BJ (cell line): Measurements from ENCODE around the gene MAP2K1. TPM values are rescaled to one million over a fixed set of nuclear protein-coding genes. Genes with fewer than 3 reads are reported as not detected.

Experiments
- CTCF ChIA-PET: fragments of 350-600 bp; formaldehyde crosslinking; extraction: SDS; loops from one replicate; lab custom pipeline; 2021; ENCODE audit warnings: antibody characterized with exemption, inconsistent platforms; lab: Yijun Ruan, JAX
- POLR2A ChIA-PET: fragments of 300-600 bp; sonication (Branson Sonifier 250); formaldehyde crosslinking; extraction: SDS; loops from one replicate; lab custom pipeline; 2021; ENCODE audit warnings: antibody characterized with exemption; lab: Charles Lee
- DNase-seq: peaks from one replicate; pipeline ENCODE4 v3.0.0-alpha.2; 2011; ENCODE audit warnings: low read depth
- H3K27me3 ChIP-seq: 2 replicates; pipeline ENCODE4 v1.6.0; 2011; ENCODE audit warnings: low read length; ENCODE audit not compliant: control insufficient read depth, insufficient read depth
- H3K36me3 ChIP-seq: 2 replicates; pipeline ENCODE4 v1.5.1; 2011; ENCODE audit warnings: low read length; ENCODE audit not compliant: control insufficient read depth, insufficient read depth
- H3K4me3 ChIP-seq: 2 replicates; pipeline ENCODE4 v1.5.1; 2011; ENCODE audit warnings: low read depth, mild to moderate bottlenecking, control low read depth, low read length
- polyA plus RNA-seq: library from polyadenylated mRNA; depleted of rRNA; stranded (reverse); fragments of >200 nt; gene quantifications from 2 replicates; pipeline ENCODE4 v1.2.3, GENCODE V29; 2011
- TF ChIP-seq, protein P1 (sequence below): IDR thresholded peaks from 2 replicates; pipeline ENCODE4 v1.5.1; 2011; ENCODE audit warnings: low read depth, mild to moderate bottlenecking, control low read depth, inconsistent platforms, low read length, moderate library complexity; ENCODE audit not compliant: insufficient read depth

The MAP2K1 gene
- polyA plus RNA-seq, 1 experiment = 19.0 TPM

DNA sequence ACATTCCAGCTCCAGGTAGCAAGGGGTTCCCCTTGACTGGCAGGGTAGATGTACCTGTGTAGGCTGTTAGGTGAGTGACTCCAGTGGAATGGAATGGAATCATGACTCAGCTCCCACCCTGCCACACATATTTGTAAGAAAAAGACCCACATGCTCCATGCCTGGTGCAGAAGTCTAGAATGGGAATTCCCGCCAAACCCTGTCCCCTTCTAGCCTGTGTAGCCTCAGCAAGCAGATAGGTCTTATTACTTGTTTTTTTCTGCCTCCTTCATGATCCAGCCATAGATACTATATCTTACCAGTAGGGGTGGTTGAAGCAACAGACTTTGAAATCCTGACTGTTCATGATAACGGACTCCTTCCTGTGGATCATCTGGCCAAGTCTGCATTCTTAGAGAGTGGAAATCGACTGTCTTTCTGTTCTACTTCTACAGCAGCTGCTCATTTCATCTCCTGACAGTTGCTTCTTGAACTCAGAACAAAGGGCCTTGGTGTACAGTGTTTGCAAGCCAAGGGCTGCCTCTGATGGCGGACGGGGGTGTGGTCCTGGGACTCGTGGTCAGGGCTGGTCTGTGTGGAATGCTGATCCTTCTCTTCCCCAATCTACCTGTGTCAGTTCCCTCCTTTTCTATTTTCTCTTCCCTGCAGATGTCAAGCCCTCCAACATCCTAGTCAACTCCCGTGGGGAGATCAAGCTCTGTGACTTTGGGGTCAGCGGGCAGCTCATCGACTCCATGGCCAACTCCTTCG lies 94.6 kb downstream of the MAP2K1 start:
- TF ChIP-seq, protein P1, sequence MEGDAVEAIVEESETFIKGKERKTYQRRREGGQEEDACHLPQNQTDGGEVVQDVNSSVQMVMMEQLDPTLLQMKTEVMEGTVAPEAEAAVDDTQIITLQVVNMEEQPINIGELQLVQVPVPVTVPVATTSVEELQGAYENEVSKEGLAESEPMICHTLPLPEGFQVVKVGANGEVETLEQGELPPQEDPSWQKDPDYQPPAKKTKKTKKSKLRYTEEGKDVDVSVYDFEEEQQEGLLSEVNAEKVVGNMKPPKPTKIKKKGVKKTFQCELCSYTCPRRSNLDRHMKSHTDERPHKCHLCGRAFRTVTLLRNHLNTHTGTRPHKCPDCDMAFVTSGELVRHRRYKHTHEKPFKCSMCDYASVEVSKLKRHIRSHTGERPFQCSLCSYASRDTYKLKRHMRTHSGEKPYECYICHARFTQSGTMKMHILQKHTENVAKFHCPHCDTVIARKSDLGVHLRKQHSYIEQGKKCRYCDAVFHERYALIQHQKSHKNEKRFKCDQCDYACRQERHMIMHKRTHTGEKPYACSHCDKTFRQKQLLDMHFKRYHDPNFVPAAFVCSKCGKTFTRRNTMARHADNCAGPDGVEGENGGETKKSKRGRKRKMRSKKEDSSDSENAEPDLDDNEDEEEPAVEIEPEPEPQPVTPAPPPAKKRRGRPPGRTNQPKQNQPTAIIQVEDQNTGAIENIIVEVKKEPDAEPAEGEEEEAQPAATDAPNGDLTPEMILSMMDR = no peak
- POLR2A ChIA-PET = no interaction called here
- H3K27me3 ChIP-seq = no peaks in the 10 kb centered on the region
- DNase-seq = no peak
- CTCF ChIA-PET = interaction anchor here (1.0 to 1.2 kb wide), 3 partner anchors 11 to 93 kb away, joined by 3 to 4 read pairs (median 3); partner anchors contain the start of gene SNAPC5
- peaks cover 10% of the 10 kb centered on the region for H3K36me3 ChIP-seq
- no peak overlapping the region for H3K4me3 ChIP-seq

- TF ChIP-seq, protein P1 = no peak
- Histone ChIP-seq H3K27me3 (no peaks in the 10 kb centered on the region), H3K4me3 (no peak overlapping the region), H3K36me3 (peaks cover 11% of the 10 kb centered on the region)
- DNase-seq = no peak
- ChIA-PET CTCF (interaction anchor here (1.0 to 7.9 kb wide), 3 partner anchors 15 to 94 kb away, joined by 3 to 49 read pairs (median 4); partner anchors contain the start of gene SNAPC5), POLR2A (no interaction called here)
These were observed 95.8 kb downstream of the MAP2K1 start for GRCh38 chr15:66482539-66482938.

GRCh38 chr15:66483131-66483566 lies 96.4 kb downstream of the MAP2K1 start:
- TF ChIP-seq, protein P1 = no peak
- POLR2A ChIA-PET = no interaction called here
- Histone ChIP-seq H3K4me3 (no peak overlapping the region), H3K36me3 (peaks cover 16% of the 10 kb centered on the region), H3K27me3 (no peaks in the 10 kb centered on the region)
- CTCF ChIA-PET = interaction anchor here (7.9 kb wide), 1 partner anchor 15 kb away, joined by 49 read pairs; the partner anchor contains the start of gene SNAPC5
- DNase-seq = no peak

DNA sequence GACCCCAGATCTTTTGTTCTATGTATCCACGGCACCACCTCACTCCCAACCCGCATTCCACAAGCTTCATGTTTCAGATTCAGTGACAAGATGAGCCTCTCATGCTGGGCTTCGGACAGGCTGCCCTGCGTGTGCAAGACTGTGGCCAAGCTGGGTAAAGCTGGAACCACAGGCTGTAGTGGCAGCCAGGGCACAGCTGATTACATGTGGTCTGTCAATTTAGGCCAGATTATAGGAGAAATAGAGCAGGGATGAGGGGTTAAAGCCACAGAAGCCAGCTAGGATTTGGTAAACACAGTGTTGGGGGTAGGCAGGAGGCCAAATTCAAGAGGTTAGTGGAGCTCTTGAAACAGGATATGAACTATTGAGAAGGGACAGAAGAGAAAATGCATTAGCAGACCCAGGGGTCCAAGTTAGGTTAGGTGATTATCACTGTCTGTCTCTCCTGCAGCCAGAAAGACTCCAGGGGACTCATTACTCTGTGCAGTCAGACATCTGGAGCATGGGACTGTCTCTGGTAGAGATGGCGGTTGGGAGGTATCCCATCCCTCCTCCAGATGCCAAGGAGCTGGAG lies 97.9 kb downstream of the MAP2K1 start:
- no peak overlapping the region for H3K4me3 ChIP-seq

More for the DNA sequence above, 97.9 kb downstream of the MAP2K1 start:
- POLR2A ChIA-PET = no interaction called here
- Histone ChIP-seq H3K27me3 (no peaks in the 10 kb centered on the region), H3K36me3 (peaks cover 18% of the 10 kb centered on the region)
- TF ChIP-seq, protein P1 = no peak
- DNase-seq = no peak
- CTCF ChIA-PET = interaction anchor here (1.0 to 7.9 kb wide), 2 partner anchors 14 to 79 kb away, joined by 3 to 49 read pairs; partner anchors contain the start of gene SNAPC5
